ENCODE measurements around the gene CASZ1. TPM values are rescaled to one million over a fixed set of nuclear protein-coding genes. Genes with fewer than 3 reads are reported as not detected.

The CASZ1 gene
- total and polyA plus RNA-seq, 2 donors (not counting 1 experiment from before 2014, with no cell fraction given), result 0.34 to 0.50 TPM

GRCh38 chr1:10735563-10736305 lies 60.7 kb downstream of the CASZ1 start:
- no peak overlapping the region for H3K4me3 ChIP-seq (replicated peaks in 1 of 4; ENCODE audit: control extremely low read depth in 1 of 4, insufficient read depth in 1 of 4, low read depth in 3 of 4, low read length in 4 of 4)
- H3K9me3 ChIP-seq (ENCODE audit: control insufficient read depth, insufficient read depth, low read depth, low read length), result no peaks in the 10 kb centered on the region
- H3K27me3 ChIP-seq (ENCODE audit: control insufficient read depth, insufficient read depth, low read length), result no peaks in the 10 kb centered on the region
- H3K4me1 ChIP-seq (ENCODE audit: control insufficient read depth, extremely low read depth, insufficient read depth, low read length), result no peaks in the 10 kb centered on the region
- no peak for DNase-seq (ENCODE audit: low read depth in 2 of 2)
- H3K9ac ChIP-seq (ENCODE audit: insufficient read depth, low read length), result no peak overlapping the region
- no peaks in the 10 kb centered on the region for H3K36me3 ChIP-seq (ENCODE audit: control insufficient read depth, insufficient read depth, low read length)
- H2AFZ ChIP-seq (ENCODE audit: low read length), result no peak overlapping the region
- H4K20me1 ChIP-seq (ENCODE audit: control insufficient read depth, extremely low read depth, insufficient read depth, low read length), result no peaks in the 10 kb centered on the region
- no peak overlapping the region for H3K4me2 ChIP-seq (ENCODE audit: extremely low read depth, insufficient read depth, low read length)
- TF ChIP-seq, protein P1, sequence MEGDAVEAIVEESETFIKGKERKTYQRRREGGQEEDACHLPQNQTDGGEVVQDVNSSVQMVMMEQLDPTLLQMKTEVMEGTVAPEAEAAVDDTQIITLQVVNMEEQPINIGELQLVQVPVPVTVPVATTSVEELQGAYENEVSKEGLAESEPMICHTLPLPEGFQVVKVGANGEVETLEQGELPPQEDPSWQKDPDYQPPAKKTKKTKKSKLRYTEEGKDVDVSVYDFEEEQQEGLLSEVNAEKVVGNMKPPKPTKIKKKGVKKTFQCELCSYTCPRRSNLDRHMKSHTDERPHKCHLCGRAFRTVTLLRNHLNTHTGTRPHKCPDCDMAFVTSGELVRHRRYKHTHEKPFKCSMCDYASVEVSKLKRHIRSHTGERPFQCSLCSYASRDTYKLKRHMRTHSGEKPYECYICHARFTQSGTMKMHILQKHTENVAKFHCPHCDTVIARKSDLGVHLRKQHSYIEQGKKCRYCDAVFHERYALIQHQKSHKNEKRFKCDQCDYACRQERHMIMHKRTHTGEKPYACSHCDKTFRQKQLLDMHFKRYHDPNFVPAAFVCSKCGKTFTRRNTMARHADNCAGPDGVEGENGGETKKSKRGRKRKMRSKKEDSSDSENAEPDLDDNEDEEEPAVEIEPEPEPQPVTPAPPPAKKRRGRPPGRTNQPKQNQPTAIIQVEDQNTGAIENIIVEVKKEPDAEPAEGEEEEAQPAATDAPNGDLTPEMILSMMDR (conservative IDR thresholded peaks at IDR 0.05 in 1 of 2, IDR thresholded peaks at IDR 0.05 in 1 of 2; ENCODE audit: low read depth in 1 of 2, low read length in 2 of 2), result no peak
- TF ChIP-seq EZH2 (IDR thresholded peaks at IDR 0.05; ENCODE audit: low read length, missing control alignments), result no peak
- H3K27ac ChIP-seq (ENCODE audit: insufficient read depth, low read length), result no peak overlapping the region
- no peaks in the 10 kb centered on the region for H3K79me2 ChIP-seq (ENCODE audit: control insufficient read depth, insufficient read depth, low read length)

GRCh38 chr1:10734962-10735544 lies 61.4 kb downstream of the CASZ1 start:
- Histone ChIP-seq H3K36me3 (ENCODE audit: control insufficient read depth, insufficient read depth, low read length) (no peaks in the 10 kb centered on the region), H3K4me1 (ENCODE audit: control insufficient read depth, extremely low read depth, insufficient read depth, low read length) (no peaks in the 10 kb centered on the region), H3K9ac (ENCODE audit: insufficient read depth, low read length) (no peak overlapping the region), H3K4me3 (replicated peaks in 1 of 4; ENCODE audit: control extremely low read depth in 1 of 4, insufficient read depth in 1 of 4, low read depth in 3 of 4, low read length in 4 of 4) (no peak overlapping the region), H3K79me2 (ENCODE audit: control insufficient read depth, insufficient read depth, low read length) (no peaks in the 10 kb centered on the region), H3K27ac (ENCODE audit: insufficient read depth, low read length) (no peak overlapping the region), H3K9me3 (ENCODE audit: control insufficient read depth, insufficient read depth, low read depth, low read length) (no peaks in the 10 kb centered on the region), H3K4me2 (ENCODE audit: extremely low read depth, insufficient read depth, low read length) (no peak overlapping the region), H2AFZ (ENCODE audit: low read length) (no peak overlapping the region), H4K20me1 (ENCODE audit: control insufficient read depth, extremely low read depth, insufficient read depth, low read length) (no peaks in the 10 kb centered on the region), H3K27me3 (ENCODE audit: control insufficient read depth, insufficient read depth, low read length) (no peaks in the 10 kb centered on the region)
- no peak for TF ChIP-seq EZH2 (IDR thresholded peaks at IDR 0.05; ENCODE audit: low read length, missing control alignments)
- TF ChIP-seq, protein P1 (conservative IDR thresholded peaks at IDR 0.05 in 1 of 2, IDR thresholded peaks at IDR 0.05 in 1 of 2; ENCODE audit: low read depth in 1 of 2, low read length in 2 of 2), result no peak
- DNase-seq (ENCODE audit: low read depth in 2 of 2), result no peak

GRCh38 chr1:10734375-10734774 lies 62.1 kb downstream of the CASZ1 start:
- Histone ChIP-seq H3K4me1 (ENCODE audit: control insufficient read depth, extremely low read depth, insufficient read depth, low read length) (no peaks in the 10 kb centered on the region), H3K79me2 (ENCODE audit: control insufficient read depth, insufficient read depth, low read length) (no peaks in the 10 kb centered on the region), H3K4me3 (replicated peaks in 1 of 4; ENCODE audit: control extremely low read depth in 1 of 4, insufficient read depth in 1 of 4, low read depth in 3 of 4, low read length in 4 of 4) (no peak overlapping the region), H3K27ac (ENCODE audit: insufficient read depth, low read length) (no peak overlapping the region), H3K9me3 (ENCODE audit: control insufficient read depth, insufficient read depth, low read depth, low read length) (no peaks in the 10 kb centered on the region), H3K9ac (ENCODE audit: insufficient read depth, low read length) (no peak overlapping the region), H3K36me3 (ENCODE audit: control insufficient read depth, insufficient read depth, low read length) (no peaks in the 10 kb centered on the region), H3K27me3 (ENCODE audit: control insufficient read depth, insufficient read depth, low read length) (no peaks in the 10 kb centered on the region), H4K20me1 (ENCODE audit: control insufficient read depth, extremely low read depth, insufficient read depth, low read length) (no peaks in the 10 kb centered on the region), H3K4me2 (ENCODE audit: extremely low read depth, insufficient read depth, low read length) (no peak overlapping the region), H2AFZ (ENCODE audit: low read length) (no peak overlapping the region)
- TF ChIP-seq, protein P1 (conservative IDR thresholded peaks at IDR 0.05 in 1 of 2, IDR thresholded peaks at IDR 0.05 in 1 of 2; ENCODE audit: low read depth in 1 of 2, low read length in 2 of 2), result no peak
- no peak for TF ChIP-seq EZH2 (IDR thresholded peaks at IDR 0.05; ENCODE audit: low read length, missing control alignments)
- DNase-seq (ENCODE audit: low read depth in 2 of 2), result no peak
